ENCODE measurements around the gene CCNC.

GRCh38 chr6:99559057-99559456, 9.4 kb downstream of the CCNC start:
- TF ChIP-seq EP300 (IDR thresholded peaks at IDR 0.05) = no peak
- TF ChIP-seq CTCF (IDR thresholded peaks at IDR 0.05) = no peak
- TF ChIP-seq POLR2AphosphoS5 (IDR thresholded peaks at IDR 0.05) = no peak
